PFSK-1 (cell line): ENCODE measurements around the gene ZNF319.

Source experiments
- POLR2AphosphoS5 ChIP-seq: IDR thresholded peaks from 2 replicates; pipeline ENCODE4 v1.6.1; 2012; ENCODE audit warnings: low read depth, mild to moderate bottlenecking, control low read depth, low read length, moderate library complexity
- TAF1 ChIP-seq: IDR thresholded peaks from 2 replicates; pipeline ENCODE4 v1.6.1; 2012; ENCODE audit warnings: low read length, control low read depth, borderline replicate concordance; ENCODE audit not compliant: insufficient read depth

- TF ChIP-seq POLR2AphosphoS5 (no peak), TAF1 (no peak)
Measured at GRCh38 chr16:57997176-57997527, 3.3 kb downstream of the ZNF319 start.
